Keratinocyte (primary cell): Measurements from ENCODE around the gene KCNIP2.

Experiments used
- EZH2 ChIP-seq: IDR thresholded peaks from one replicate; pipeline ENCODE4 v1.6.1; 2012; ENCODE audit warnings: inconsistent platforms, mild to moderate bottlenecking, low read length, moderate library complexity
- TF ChIP-seq, protein P1 (sequence below), 3 experiments: IDR thresholded peaks in 1 of 3; conservative IDR thresholded peaks in 1 of 3; optimal IDR thresholded peaks in 1 of 3; 2 replicates in 2 of 3; 3 replicates in 1 of 3; pipeline versions ENCODE3 to v1.5.1; 2011; ENCODE audit warnings: low read length in 3 of 3, mild to moderate bottlenecking in 3 of 3, moderate library complexity in 2 of 3, control low read depth in 1 of 3, inconsistent platforms in 1 of 3; ENCODE audit not compliant: insufficient read depth in 2 of 3; ENCODE audit errors: extremely low read depth in 1 of 3

DNA sequence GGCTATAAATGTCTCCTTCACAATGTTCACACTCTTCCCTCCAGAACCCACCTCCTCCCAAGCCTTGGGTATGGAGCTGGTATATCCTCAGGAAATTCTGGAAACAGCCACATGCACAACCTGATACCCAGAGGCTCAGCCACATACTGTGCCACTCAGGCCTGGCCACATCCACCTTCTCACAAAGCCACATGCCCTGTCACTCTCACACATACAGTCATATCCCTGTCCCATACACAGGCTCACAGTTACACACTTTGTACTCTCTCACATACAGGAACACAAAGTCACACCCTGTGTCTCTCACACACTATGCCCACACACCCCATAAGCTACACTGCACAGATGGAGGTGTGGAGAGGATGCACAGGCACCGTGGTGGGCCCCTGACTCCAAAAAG is 10.1 kb downstream of the KCNIP2 start:
- TF ChIP-seq, protein P1, sequence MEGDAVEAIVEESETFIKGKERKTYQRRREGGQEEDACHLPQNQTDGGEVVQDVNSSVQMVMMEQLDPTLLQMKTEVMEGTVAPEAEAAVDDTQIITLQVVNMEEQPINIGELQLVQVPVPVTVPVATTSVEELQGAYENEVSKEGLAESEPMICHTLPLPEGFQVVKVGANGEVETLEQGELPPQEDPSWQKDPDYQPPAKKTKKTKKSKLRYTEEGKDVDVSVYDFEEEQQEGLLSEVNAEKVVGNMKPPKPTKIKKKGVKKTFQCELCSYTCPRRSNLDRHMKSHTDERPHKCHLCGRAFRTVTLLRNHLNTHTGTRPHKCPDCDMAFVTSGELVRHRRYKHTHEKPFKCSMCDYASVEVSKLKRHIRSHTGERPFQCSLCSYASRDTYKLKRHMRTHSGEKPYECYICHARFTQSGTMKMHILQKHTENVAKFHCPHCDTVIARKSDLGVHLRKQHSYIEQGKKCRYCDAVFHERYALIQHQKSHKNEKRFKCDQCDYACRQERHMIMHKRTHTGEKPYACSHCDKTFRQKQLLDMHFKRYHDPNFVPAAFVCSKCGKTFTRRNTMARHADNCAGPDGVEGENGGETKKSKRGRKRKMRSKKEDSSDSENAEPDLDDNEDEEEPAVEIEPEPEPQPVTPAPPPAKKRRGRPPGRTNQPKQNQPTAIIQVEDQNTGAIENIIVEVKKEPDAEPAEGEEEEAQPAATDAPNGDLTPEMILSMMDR (optimal IDR thresholded peaks at IDR 0.05 in 1 of 3, IDR thresholded peaks at IDR 0.05 in 1 of 3, conservative IDR thresholded peaks at IDR 0.05 in 1 of 3; ENCODE audit: extremely low read depth in 1 of 3, insufficient read depth in 2 of 3, low read length in 3 of 3), result no peak
- TF ChIP-seq EZH2, result no peak
